K562 (cell line): ENCODE data around the gene DCAF11. TPM values are rescaled to one million over a fixed set of nuclear protein-coding genes. Genes with fewer than 3 reads are reported as not detected.

Experiments used
- ATF2 ChIP-seq: sonication (generic); formaldehyde crosslinking; IDR thresholded peaks from 2 replicates; pipeline ENCODE4 v1.8.1; 2022; ENCODE audit warnings: missing genetic modification reagents
- FUS ChIP-seq: fragments of 200-400 bp; formaldehyde crosslinking; optimal IDR thresholded peaks from 2 replicates; pipeline ENCODE3; 2017; ENCODE audit warnings: low read depth, low read length
- IFI16 ChIP-seq: fragments of 250-450 bp; sonication (Bioruptor Pico); IDR thresholded peaks from 2 replicates; pipeline ENCODE4 v2.1.2; 2022; ENCODE audit warnings: mild to moderate bottlenecking, inconsistent platforms
- KAT7 ChIP-seq: sonication (generic); formaldehyde crosslinking; IDR thresholded peaks from 2 replicates; pipeline ENCODE4 v1.8.0; 2022; ENCODE audit warnings: missing genetic modification reagents, mild to moderate bottlenecking, borderline replicate concordance
- POLR2H ChIP-seq: IDR thresholded peaks from 2 replicates; pipeline ENCODE4 v1.6.1; 2016; ENCODE audit warnings: missing genetic modification characterization, low read depth, mild to moderate bottlenecking, control low read depth, missing compliant biosample characterization, moderate library complexity
- SAFB2 ChIP-seq: fragments of 200-400 bp; formaldehyde crosslinking; IDR thresholded peaks from 2 replicates; pipeline ENCODE4 v1.6.1; 2018; ENCODE audit warnings: borderline replicate concordance, low read length, low read depth, moderate library complexity; ENCODE audit not compliant: severe bottlenecking
- STAT6 ChIP-seq: sonication (generic); formaldehyde crosslinking; IDR thresholded peaks from 2 replicates; pipeline ENCODE4 v1.8.1; 2023; ENCODE audit warnings: mild to moderate bottlenecking, missing genetic modification reagents
- USF2 ChIP-seq: sonication (generic); formaldehyde crosslinking; IDR thresholded peaks from 2 replicates; pipeline ENCODE4 v1.5.0; 2020; ENCODE audit warnings: missing genetic modification reagents
- ZNF407 ChIP-seq: fragments of 450-650 bp; IDR thresholded peaks from 2 replicates; pipeline ENCODE4 v1.6.1; 2016; ENCODE audit warnings: low read depth
- ZNF639 ChIP-seq, 2 experiments: fragments of 200-800 bp in 1 of 2; sonication (Bioruptor generic) in 1 of 2; sonication (generic) in 1 of 2; formaldehyde crosslinking in 1 of 2; IDR thresholded peaks in 1 of 2; conservative IDR thresholded peaks in 1 of 2; 2 replicates each; pipeline versions ENCODE4 v1.5.0 to v1.6.1; 2016 to 2020; ENCODE audit warnings: missing compliant biosample characterization in 1 of 2, missing genetic modification characterization in 1 of 2, missing genetic modification reagents in 1 of 2
- polyA plus RNA-seq, 8 experiments: library from polyadenylated mRNA; depleted of rRNA in 4 of 8; stranded (reverse) in 5 of 8; unstranded in 3 of 8; fragments of >200 nt; fragmentation: Nextera tagmentation in 2 of 8; fragmentation: Illumina TruSeq in 1 of 8; extraction: Ambion mirVana in 2 of 8; extraction: Trizol in 1 of 8; gene quantifications; 2 replicates each; pipeline versions ENCODE4 v1.2.1 to v1.2.3, GENCODE V29; 2011 to 2014; ENCODE audit warnings: inconsistent platforms in 1 of 8, missing spikeins in 1 of 8
- total RNA-seq, 7 experiments: library from RNA; depleted of rRNA in 6 of 7; stranded (reverse); fragments of >200 nt in 6 of 7; fragmentation: Illumina TruSeq in 2 of 7; extraction: Trizol in 2 of 7; gene quantifications; 2 replicates each; pipeline versions ENCODE4 v1.2.1 to v1.2.3, GENCODE V29; 2011 to 2021; ENCODE audit warnings: low replicate concordance in 1 of 7

The DCAF11 gene
- total and polyA plus RNA-seq, 9 of the 15 experiments (the other 6 are each of a cell fraction or from before 2014, with no cell fraction given): 8.5 to 46.2 (median 36.4) TPM

GRCh38 chr14:24114532-24115421 lies at the start of gene DCAF11, which contains the start of gene NRL (continued):
- TF ChIP-seq ATF2 (CRISPR knock-in tag) (no peak), KAT7 (CRISPR knock-in tag) (peak; percentile 14; the same call in 1 of the 2 replicates), SAFB2 (no peak), ZNF639 (CRISPR knock-in tag; conservative IDR thresholded peaks at IDR 0.05 in 1 of 2, IDR thresholded peaks at IDR 0.05 in 1 of 2) (0 out of 4 replicates have a peak, but pooled peaks of 1 of the 2 experiments have one; percentile 9), STAT6 (CRISPR knock-in tag) (no peak), ZNF407 (no peak), USF2 (CRISPR knock-in tag) (peak; percentile 91), FUS (no peak), POLR2H (tag) (peak; percentile 50; the same call in 1 of the 2 replicates), IFI16 (no peak)
